Uterus (tissue), 2 donors: Measurements from ENCODE around the gene G6PD.
"Not testable (repeated sequence)": the region's sequence is repeated elsewhere in the genome, so short reads cannot be mapped to it uniquely, and the experiment has no call there.

ENCODE experiments used
- CTCF ChIP-seq, 4 experiments: fragments of 200-600 bp in 2 of 4; fragments of 450-650 bp in 2 of 4; sonication (generic) in 2 of 4; IDR thresholded peaks; one replicate each; pipeline ENCODE4 v1.5.1; 2016 to 2019; ENCODE audit warnings: antibody characterized with exemption in 4 of 4, mild to moderate bottlenecking in 2 of 4, moderate library complexity in 1 of 4
- POLR2A ChIP-seq, 2 donors: fragments of 450-650 bp; IDR thresholded peaks; one replicate each; pipeline ENCODE4 v1.6.1; 2016; ENCODE audit warnings: antibody characterized with exemption in 2 of 2, mild to moderate bottlenecking in 1 of 2, moderate library complexity in 1 of 2

GRCh38 chrX:154562295-154562694 is 15.6 kb upstream of the G6PD start:
- TF ChIP-seq POLR2A, CTCF (IDR thresholded peaks at IDR 0.05): not testable (repeated sequence)
